ENCODE data around the gene BCL2L13. TPM values are rescaled to one million over a fixed set of nuclear protein-coding genes. Genes with fewer than 3 reads are reported as not detected.

The BCL2L13 gene
- total RNA-seq, 1 experiment from 2014 or later = 52.9 TPM

DNA sequence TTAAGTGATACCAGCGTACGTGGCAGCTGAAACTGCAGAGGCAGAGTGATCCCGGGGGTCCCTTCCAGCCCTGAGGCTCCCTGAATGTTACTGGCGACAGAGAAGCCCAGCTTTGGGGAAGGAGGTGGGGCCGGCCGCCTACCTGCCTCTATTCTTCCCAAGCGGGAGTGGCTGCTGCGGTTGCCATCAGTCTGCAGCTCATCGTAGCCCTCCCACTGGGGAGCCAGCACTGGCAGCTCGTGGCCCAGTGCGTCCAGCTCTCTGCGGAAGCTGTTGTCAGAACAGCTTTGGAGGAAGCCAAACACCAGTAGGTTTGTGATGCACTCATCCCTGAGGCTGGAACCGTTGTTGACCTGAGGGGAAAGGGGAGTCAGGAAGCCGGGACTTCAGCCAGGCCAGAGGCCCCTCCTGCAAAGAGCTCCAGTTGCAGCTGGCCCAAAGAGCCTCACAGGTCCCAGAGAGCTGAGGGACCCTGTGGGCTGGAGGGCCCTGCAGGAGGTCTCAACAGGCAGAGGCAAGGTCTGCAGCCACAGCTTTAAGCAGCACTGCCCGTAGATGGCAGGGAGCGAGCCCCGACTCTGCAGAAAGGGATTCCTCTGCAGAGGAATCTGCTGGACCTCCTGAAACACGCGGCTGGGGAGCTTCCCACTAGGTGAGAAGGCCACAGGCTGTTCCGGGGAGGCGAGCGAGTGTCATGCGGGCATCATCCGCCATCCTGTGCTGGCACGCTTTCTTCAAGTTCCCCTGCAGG lies 105.3 kb downstream of the BCL2L13 start:
- POLR2A ChIA-PET (ENCODE audit: low non-redundant PET) = no interaction called here
- BruUV-seq (replicated peaks) = no TSS peak
- no peak for TF ChIP-seq EZH2 (IDR thresholded peaks at IDR 0.05; ENCODE audit: borderline replicate concordance, low read depth, low read length, poor library complexity, severe bottlenecking)
- TF ChIP-seq, protein P1, sequence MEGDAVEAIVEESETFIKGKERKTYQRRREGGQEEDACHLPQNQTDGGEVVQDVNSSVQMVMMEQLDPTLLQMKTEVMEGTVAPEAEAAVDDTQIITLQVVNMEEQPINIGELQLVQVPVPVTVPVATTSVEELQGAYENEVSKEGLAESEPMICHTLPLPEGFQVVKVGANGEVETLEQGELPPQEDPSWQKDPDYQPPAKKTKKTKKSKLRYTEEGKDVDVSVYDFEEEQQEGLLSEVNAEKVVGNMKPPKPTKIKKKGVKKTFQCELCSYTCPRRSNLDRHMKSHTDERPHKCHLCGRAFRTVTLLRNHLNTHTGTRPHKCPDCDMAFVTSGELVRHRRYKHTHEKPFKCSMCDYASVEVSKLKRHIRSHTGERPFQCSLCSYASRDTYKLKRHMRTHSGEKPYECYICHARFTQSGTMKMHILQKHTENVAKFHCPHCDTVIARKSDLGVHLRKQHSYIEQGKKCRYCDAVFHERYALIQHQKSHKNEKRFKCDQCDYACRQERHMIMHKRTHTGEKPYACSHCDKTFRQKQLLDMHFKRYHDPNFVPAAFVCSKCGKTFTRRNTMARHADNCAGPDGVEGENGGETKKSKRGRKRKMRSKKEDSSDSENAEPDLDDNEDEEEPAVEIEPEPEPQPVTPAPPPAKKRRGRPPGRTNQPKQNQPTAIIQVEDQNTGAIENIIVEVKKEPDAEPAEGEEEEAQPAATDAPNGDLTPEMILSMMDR (conservative IDR thresholded peaks at IDR 0.05; ENCODE audit: low read depth, low read length) = no peak
- H3K36me3 ChIP-seq (ENCODE audit: insufficient read depth, low read length, poor library complexity, severe bottlenecking) = no peaks in the 10 kb centered on the region
- H3K4me3 ChIP-seq (ENCODE audit: low read depth, low read length, poor library complexity, severe bottlenecking) = no peak overlapping the region
- H3K9me3 ChIP-seq (ENCODE audit: low read depth, low read length, poor library complexity, severe bottlenecking) = no peaks in the 10 kb centered on the region
- no peaks in the 10 kb centered on the region for H3K4me1 ChIP-seq (ENCODE audit: insufficient read depth, low read length, poor library complexity, severe bottlenecking)
- H3K27me3 ChIP-seq (replicated peaks; ENCODE audit: insufficient read depth, low read depth, low read length, poor library complexity) = no peaks in the 10 kb centered on the region
- intact Hi-C loops (cut with micrococcal nuclease; ENCODE audit: unreplicated experiment) = loop anchor here (2.0 kb wide), 1 partner anchor 333 kb away; the partner anchor contains the start of gene PEX26
- CTCF ChIA-PET = interaction anchor here (1.6 kb wide), 1 partner anchor 332 kb away, joined by 6 read pairs; no protein-coding TSS in a partner anchor
- DNase-seq (ENCODE audit: low spot score) = no peak
- no peak overlapping the region for H3K27ac ChIP-seq (ENCODE audit: low read depth, low read length, poor library complexity, severe bottlenecking)

DNA sequence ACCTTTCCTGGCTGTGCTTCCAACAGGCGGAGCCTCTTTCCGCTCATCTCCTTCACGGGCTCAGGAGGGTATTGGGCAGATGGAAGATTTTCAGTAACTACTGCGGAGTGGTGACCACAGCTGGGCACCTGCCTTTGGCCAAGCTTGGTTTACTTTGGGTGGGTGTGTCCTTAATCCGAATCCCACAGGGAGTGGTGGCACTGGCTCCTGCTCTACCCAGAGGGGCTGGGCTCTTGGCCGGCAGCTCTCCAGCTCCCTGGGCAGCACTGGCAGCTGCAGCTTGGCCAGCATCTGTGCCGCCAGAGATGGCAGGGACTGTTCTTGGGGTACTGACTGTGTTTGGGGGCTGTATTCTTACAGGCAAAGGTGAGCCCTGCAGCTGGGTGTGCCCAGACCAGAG lies 105.9 kb downstream of the BCL2L13 start:
- no peak for TF ChIP-seq EZH2 (IDR thresholded peaks at IDR 0.05; ENCODE audit: borderline replicate concordance, low read depth, low read length, poor library complexity, severe bottlenecking)
- TF ChIP-seq, protein P1 (conservative IDR thresholded peaks at IDR 0.05; ENCODE audit: low read depth, low read length) = no peak
- DNase-seq (ENCODE audit: low spot score) = no peak
- Histone ChIP-seq H3K27ac (ENCODE audit: low read depth, low read length, poor library complexity, severe bottlenecking) (no peak overlapping the region), H3K4me1 (ENCODE audit: insufficient read depth, low read length, poor library complexity, severe bottlenecking) (no peaks in the 10 kb centered on the region), H3K4me3 (ENCODE audit: low read depth, low read length, poor library complexity, severe bottlenecking) (no peak overlapping the region), H3K9me3 (ENCODE audit: low read depth, low read length, poor library complexity, severe bottlenecking) (no peaks in the 10 kb centered on the region), H3K27me3 (replicated peaks; ENCODE audit: insufficient read depth, low read depth, low read length, poor library complexity) (no peaks in the 10 kb centered on the region), H3K36me3 (ENCODE audit: insufficient read depth, low read length, poor library complexity, severe bottlenecking) (no peaks in the 10 kb centered on the region)
- POLR2A ChIA-PET (ENCODE audit: low non-redundant PET) = no interaction called here
- intact Hi-C loops (cut with micrococcal nuclease; ENCODE audit: unreplicated experiment) = no loop called here
- CTCF ChIA-PET = interaction anchor here (1.6 kb wide), 1 partner anchor 332 kb away, joined by 6 read pairs; no protein-coding TSS in a partner anchor
- BruUV-seq (replicated peaks) = no TSS peak

DNA sequence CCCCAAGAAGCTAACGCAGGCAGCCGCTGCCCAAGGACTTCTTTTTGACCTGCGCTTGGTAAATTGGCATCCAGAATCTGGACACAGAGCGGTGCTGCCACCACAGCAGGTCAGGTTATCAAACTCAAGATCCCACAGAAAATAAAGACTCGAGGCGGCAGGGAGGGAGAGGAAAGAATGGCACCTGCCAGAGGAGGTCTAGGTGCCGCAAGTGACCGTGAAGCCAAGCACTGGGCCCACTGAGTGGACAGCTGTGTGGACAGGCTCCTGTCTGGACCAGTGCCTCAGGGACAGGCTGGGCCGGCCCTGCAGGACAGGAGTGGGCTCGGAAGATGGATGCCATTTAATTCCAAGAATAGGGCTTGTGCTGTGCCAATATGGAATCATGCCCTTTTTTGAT lies 108.4 kb downstream of the BCL2L13 start:
- Histone ChIP-seq H3K27me3 (replicated peaks; ENCODE audit: insufficient read depth, low read depth, low read length, poor library complexity) (no peaks in the 10 kb centered on the region), H3K36me3 (ENCODE audit: insufficient read depth, low read length, poor library complexity, severe bottlenecking) (no peaks in the 10 kb centered on the region), H3K4me3 (ENCODE audit: low read depth, low read length, poor library complexity, severe bottlenecking) (no peak overlapping the region), H3K4me1 (ENCODE audit: insufficient read depth, low read length, poor library complexity, severe bottlenecking) (no peaks in the 10 kb centered on the region), H3K9me3 (ENCODE audit: low read depth, low read length, poor library complexity, severe bottlenecking) (no peaks in the 10 kb centered on the region), H3K27ac (ENCODE audit: low read depth, low read length, poor library complexity, severe bottlenecking) (no peak overlapping the region)
- DNase-seq (ENCODE audit: low spot score) = no peak
- intact Hi-C loops (cut with micrococcal nuclease; ENCODE audit: unreplicated experiment) = no loop called here
- CTCF ChIA-PET = interaction anchor here (1.4 kb wide), 1 partner anchor 329 kb away, joined by 5 read pairs; no protein-coding TSS in a partner anchor
- POLR2A ChIA-PET (ENCODE audit: low non-redundant PET) = no interaction called here
- TF ChIP-seq, protein P1 (conservative IDR thresholded peaks at IDR 0.05; ENCODE audit: low read depth, low read length) = no peak
- TF ChIP-seq EZH2 (IDR thresholded peaks at IDR 0.05; ENCODE audit: borderline replicate concordance, low read depth, low read length, poor library complexity, severe bottlenecking) = no peak
- BruUV-seq (replicated peaks) = no TSS peak
